ENCODE data around the gene SYNE3. TPM values are rescaled to one million over a fixed set of nuclear protein-coding genes. Genes with fewer than 3 reads are reported as not detected.

SYNE3 gene
- total and polyA plus RNA-seq, 2 of the 8 experiments (the other 6 are each of a cell fraction or from before 2014, with no cell fraction given): under 0.01 TPM; not detected in 1

DNA sequence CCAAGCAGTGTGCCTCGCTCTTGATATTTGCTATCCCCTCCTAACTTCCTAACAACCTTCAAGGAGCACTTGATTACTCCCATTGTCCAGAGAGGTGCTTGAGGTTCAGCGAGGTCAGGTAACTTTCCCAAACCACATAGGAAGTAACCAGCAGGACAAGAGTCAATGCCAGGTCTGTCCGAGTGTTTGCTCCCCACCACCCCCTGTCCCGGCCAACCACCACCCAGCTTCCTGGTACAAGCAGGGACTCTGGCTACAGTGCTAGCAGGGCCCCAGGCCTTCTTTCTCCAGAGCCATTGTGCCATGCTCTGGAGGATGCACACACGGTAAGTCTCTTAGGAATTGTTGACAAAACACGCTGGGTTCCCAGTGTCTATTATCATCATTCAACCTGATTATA lies 49.2 kb downstream of the SYNE3 start (continued):
- TF ChIP-seq, protein P1, sequence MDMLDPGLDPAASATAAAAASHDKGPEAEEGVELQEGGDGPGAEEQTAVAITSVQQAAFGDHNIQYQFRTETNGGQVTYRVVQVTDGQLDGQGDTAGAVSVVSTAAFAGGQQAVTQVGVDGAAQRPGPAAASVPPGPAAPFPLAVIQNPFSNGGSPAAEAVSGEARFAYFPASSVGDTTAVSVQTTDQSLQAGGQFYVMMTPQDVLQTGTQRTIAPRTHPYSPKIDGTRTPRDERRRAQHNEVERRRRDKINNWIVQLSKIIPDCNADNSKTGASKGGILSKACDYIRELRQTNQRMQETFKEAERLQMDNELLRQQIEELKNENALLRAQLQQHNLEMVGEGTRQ (IDR thresholded peaks at IDR 0.05; ENCODE audit: low read length): no peak
- no peak for TF ChIP-seq NANOG (IDR thresholded peaks at IDR 0.05; ENCODE audit: insufficient read depth, low read depth, low read length, poor library complexity, severe bottlenecking)
- no peak for TF ChIP-seq BCL11A (IDR thresholded peaks at IDR 0.05; ENCODE audit: low read depth in 2 of 2, low read length in 2 of 2)

Small RNA genes within 50 kb of the gene (small RNA-seq; reads per million reads assigned to genes)
- gene SCARNA13 (ENCODE audit: insufficient read depth): 1.4 reads per million

Other genes with a start within 250 kb of the SYNE3 start
- 7.6 and 8.2 TPM in 2 replicates for gene CLMN, start 196.7 kb downstream of the SYNE3 start, total RNA-seq (2021; fragmentation: NEBNext Ultra II Directional; extraction: Animal tissue kit (Norgen Biotek cat#: 25700))
- gene CLMN, start 196.7 kb downstream of the SYNE3 start, polyA plus RNA-seq (2011; rRNA removed): 1.4 and 1.6 TPM in 2 replicates
- gene GLRX5, start 18.4 kb upstream of the SYNE3 start, total RNA-seq (2021; fragmentation: NEBNext Ultra II Directional; extraction: Animal tissue kit (Norgen Biotek cat#: 25700)): 84.8 and 88.8 TPM in 2 replicates
- 43.9 and 70.1 TPM in 2 replicates for gene GLRX5, start 18.4 kb upstream of the SYNE3 start, polyA plus RNA-seq (2011; rRNA removed)
- 7.5 and 9.6 TPM in 2 replicates for gene TCL1B, start 169.8 kb upstream of the SYNE3 start, total RNA-seq (2021; fragmentation: NEBNext Ultra II Directional; extraction: Animal tissue kit (Norgen Biotek cat#: 25700))
- gene TCL1B, start 169.8 kb upstream of the SYNE3 start, polyA plus RNA-seq (2011; rRNA removed): 11.5 and 14.7 TPM in 2 replicates
- gene TCL1A, start 197.5 kb upstream of the SYNE3 start, total RNA-seq (2021; fragmentation: NEBNext Ultra II Directional; extraction: Animal tissue kit (Norgen Biotek cat#: 25700)): 0.35 and 0.65 TPM in 2 replicates
- 7.6 and 8.8 TPM in 2 replicates for gene TCL1A, start 197.5 kb upstream of the SYNE3 start, polyA plus RNA-seq (2011; rRNA removed)

All from H1 (cell line).